Glutamatergic neuron (in vitro differentiated cells): ENCODE results near the gene PTP4A2. TPM values are rescaled to one million over a fixed set of nuclear protein-coding genes. Genes with fewer than 3 reads are reported as not detected.
A peak's percentile ranks its signal among the peaks of the same experiment; 100 is the strongest.

ENCODE experiments used
- DNase-seq: peaks from one replicate; pipeline ENCODE4 v3.0.0; 2022
- H3K27ac Mint-ChIP-seq: one replicate; pipeline ENCODE4 v1.8.0; 2020; ENCODE audit warnings: mild to moderate bottlenecking, mixed read lengths, inconsistent platforms; ENCODE audit not compliant: unreplicated experiment
- H3K27me3 Mint-ChIP-seq: one replicate; pipeline ENCODE4 v1.8.0; 2020; ENCODE audit warnings: mild to moderate bottlenecking, moderate library complexity, mixed read lengths, inconsistent platforms; ENCODE audit not compliant: unreplicated experiment
- H3K36me3 Mint-ChIP-seq: one replicate; pipeline ENCODE4 v1.8.0; 2020; ENCODE audit warnings: mild to moderate bottlenecking, mixed read lengths, inconsistent platforms; ENCODE audit not compliant: unreplicated experiment
- H3K4me1 Mint-ChIP-seq: one replicate; pipeline ENCODE4 v1.8.0; 2020; ENCODE audit warnings: mild to moderate bottlenecking, low read depth, mixed read lengths, inconsistent platforms; ENCODE audit not compliant: unreplicated experiment
- H3K4me3 Mint-ChIP-seq: one replicate; pipeline ENCODE4 v1.8.0; 2020; ENCODE audit warnings: mild to moderate bottlenecking, mixed read lengths, inconsistent platforms; ENCODE audit not compliant: unreplicated experiment
- H3K9me3 Mint-ChIP-seq: one replicate; pipeline ENCODE4 v1.8.0; 2020; ENCODE audit warnings: mild to moderate bottlenecking, moderate library complexity, mixed read lengths, inconsistent platforms; ENCODE audit not compliant: unreplicated experiment
- total RNA-seq: library from RNA; stranded (reverse); fragmentation: NEBNext Ultra II Directional; extraction: Animal tissue kit (Norgen Biotek cat#: 25700); gene quantifications from one replicate; pipeline ENCODE4 v1.2.1, GENCODE V29; 2021; ENCODE audit not compliant: unreplicated experiment
- TF ChIP-seq, protein P1 (sequence below): fragments of 200-600 bp; sonication (generic); IDR thresholded peaks from one replicate; pipeline ENCODE4 v1.5.0; 2021; ENCODE audit not compliant: partially characterized antibody, unreplicated experiment

Gene PTP4A2
- total RNA-seq, 1 donor from 2014 or later, result 120 TPM

DNA sequence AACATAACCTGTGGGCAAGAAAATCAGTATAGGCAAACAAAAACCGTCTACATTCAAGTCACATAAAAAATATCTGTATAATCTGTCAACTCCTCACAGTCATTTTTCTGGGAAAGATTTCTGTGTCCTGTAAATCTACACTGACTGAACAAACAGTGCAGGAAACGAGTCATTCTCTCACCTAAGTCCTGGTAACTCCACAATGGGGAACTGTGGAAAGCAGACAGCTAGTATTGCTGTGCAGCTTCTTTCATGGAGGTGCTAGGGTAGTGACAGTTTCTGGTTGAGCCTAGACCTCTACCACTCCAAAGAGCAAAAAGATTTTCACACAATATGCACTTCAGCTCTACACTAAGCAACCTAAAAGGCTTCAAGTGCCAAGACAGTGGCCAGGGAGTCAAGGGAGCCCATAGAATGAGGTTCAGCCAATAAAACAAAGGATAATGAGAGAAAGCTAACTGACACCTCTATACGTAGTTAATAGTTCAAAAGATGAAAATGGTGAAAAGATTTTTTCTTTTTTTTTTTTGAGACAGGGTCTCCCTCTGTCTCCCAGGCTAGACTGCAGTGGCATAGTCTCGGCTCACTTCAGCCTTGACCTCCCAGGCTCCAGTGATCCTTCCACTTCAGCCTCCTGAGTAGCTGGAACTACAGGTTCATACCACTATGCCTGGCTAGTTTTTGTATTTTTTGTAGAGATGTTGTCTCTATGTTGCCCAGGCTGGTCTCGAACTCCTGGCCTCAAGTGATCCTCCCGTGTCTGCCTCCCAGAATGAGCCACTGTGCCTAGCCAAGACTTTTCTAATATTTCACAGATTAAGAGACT lies 5.5 kb downstream of the PTP4A2 start:
- peaks cover 1% of the 10 kb centered on the region for H3K9me3 Mint-ChIP-seq
- H3K27me3 Mint-ChIP-seq, result peaks cover 3% of the 10 kb centered on the region
- H3K36me3 Mint-ChIP-seq, result no peaks in the 10 kb centered on the region
- no peak overlapping the region for H3K4me3 Mint-ChIP-seq
- DNase-seq, result no peak
- peaks cover 27% of the 10 kb centered on the region for H3K4me1 Mint-ChIP-seq
- H3K27ac Mint-ChIP-seq, result no peak overlapping the region
- TF ChIP-seq, protein P1, sequence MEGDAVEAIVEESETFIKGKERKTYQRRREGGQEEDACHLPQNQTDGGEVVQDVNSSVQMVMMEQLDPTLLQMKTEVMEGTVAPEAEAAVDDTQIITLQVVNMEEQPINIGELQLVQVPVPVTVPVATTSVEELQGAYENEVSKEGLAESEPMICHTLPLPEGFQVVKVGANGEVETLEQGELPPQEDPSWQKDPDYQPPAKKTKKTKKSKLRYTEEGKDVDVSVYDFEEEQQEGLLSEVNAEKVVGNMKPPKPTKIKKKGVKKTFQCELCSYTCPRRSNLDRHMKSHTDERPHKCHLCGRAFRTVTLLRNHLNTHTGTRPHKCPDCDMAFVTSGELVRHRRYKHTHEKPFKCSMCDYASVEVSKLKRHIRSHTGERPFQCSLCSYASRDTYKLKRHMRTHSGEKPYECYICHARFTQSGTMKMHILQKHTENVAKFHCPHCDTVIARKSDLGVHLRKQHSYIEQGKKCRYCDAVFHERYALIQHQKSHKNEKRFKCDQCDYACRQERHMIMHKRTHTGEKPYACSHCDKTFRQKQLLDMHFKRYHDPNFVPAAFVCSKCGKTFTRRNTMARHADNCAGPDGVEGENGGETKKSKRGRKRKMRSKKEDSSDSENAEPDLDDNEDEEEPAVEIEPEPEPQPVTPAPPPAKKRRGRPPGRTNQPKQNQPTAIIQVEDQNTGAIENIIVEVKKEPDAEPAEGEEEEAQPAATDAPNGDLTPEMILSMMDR, result no peak

DNA sequence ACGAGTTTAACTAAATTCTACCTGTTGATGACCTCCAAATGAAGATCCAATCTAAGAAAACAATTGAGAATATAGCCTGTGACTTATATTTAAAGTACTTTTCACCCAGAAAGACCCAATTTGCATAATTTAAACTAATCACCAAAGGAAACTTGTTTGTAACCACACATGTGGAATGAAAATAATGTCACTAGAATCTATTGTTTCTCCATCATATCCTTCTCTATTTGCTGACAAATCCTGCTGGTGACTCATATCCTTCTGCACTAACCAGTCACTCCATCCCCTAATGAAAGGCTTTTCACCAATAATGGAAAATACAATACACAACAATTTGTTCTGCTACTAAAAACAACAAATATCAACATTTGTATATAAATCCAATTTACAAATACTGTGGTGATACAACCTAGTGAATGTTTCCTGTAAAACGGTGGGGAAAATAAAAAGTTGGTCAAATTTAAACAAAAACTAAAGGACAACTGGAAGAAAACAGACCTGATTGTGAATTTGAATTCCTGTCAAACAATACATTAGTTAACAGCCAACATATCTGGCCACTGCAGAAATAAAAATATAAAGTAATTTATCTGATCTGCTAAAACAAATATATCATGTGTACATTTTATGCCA lies 6.5 kb downstream of the PTP4A2 start:
- no peaks in the 10 kb centered on the region for H3K36me3 Mint-ChIP-seq
- TF ChIP-seq, protein P1, result no peak
- H3K4me3 Mint-ChIP-seq, result no peak overlapping the region
- H3K9me3 Mint-ChIP-seq, result no peaks in the 10 kb centered on the region
- H3K4me1 Mint-ChIP-seq, result peaks cover 28% of the 10 kb centered on the region
- no peak overlapping the region for H3K27ac Mint-ChIP-seq
- DNase-seq, result no peak
- no peaks in the 10 kb centered on the region for H3K27me3 Mint-ChIP-seq

DNA sequence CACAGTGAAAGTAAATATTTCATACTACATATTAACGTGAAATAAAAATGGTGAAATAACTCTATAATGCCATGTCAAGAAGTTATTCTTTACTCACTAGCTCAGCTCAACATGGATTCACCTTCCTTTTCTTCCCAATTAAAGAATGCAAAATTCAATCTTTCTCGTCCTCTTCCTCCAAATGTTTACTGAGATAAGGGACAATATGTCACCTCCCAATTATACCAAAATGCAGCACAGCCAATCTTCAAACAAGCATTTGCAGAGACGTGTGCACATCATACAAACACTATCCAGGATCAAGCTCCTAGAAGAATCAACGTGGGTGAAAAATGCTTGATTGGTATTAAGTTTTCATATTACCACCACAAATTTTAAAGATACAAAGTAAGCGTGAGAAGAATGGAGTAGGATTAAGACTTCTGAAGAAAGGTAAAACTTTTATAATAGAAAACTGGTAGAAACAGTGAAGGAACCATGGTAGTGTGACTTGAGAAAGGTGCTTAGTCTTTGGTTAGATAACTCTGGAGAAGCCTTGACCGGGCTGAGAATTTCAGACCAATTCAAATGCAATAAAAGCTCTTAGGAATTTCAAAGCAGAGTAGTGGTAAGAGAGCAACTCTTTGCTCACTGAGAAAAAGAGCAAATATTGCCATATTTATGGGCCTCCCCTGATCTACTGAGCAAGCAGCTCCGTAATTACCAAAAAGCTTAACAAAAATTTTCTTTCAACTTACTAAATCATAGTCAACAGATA lies 7.2 kb downstream of the PTP4A2 start:
- Mint-ChIP-seq H3K4me1 (peaks cover 26% of the 10 kb centered on the region), H3K4me3 (no peak overlapping the region), H3K36me3 (no peaks in the 10 kb centered on the region), H3K9me3 (no peaks in the 10 kb centered on the region), H3K27me3 (no peaks in the 10 kb centered on the region), H3K27ac (no peak overlapping the region)
- TF ChIP-seq, protein P1, result no peak
- DNase-seq, result no peak

DNA sequence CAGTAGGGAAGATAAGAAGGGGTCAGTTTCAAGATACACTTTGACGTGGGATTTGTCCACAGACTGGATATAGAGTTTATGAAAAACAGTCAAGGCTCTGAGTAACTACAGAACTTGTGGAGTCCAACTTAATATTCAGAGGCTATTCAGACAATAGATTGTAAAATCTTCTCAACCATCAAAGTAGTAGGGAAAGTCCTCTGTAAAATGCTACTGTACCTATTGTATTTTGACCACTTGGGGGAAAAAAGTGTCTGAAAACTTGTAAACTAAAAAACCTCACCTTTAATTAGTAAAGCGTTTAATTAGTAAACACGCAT lies 10.5 kb downstream of the PTP4A2 start:
- TF ChIP-seq, protein P1, result no peak
- peaks cover 18% of the 10 kb centered on the region for H3K4me1 Mint-ChIP-seq

More for the DNA sequence above, 10.5 kb downstream of the PTP4A2 start:
- H3K27ac Mint-ChIP-seq, result no peak overlapping the region
- H3K36me3 Mint-ChIP-seq, result no peaks in the 10 kb centered on the region
- H3K27me3 Mint-ChIP-seq, result no peaks in the 10 kb centered on the region
- H3K9me3 Mint-ChIP-seq, result no peaks in the 10 kb centered on the region
- H3K4me3 Mint-ChIP-seq, result peak overlapping the region; percentile 64
- DNase-seq, result no peak
